Dermis blood vessel endothelial cell (primary cell): ENCODE results near the gene PCDHAC1. TPM values are rescaled to one million over a fixed set of nuclear protein-coding genes. Genes with fewer than 3 reads are reported as not detected.

Experiments
- DNase-seq: peaks from one replicate; pipeline ENCODE4 v3.0.0; 2010
- total RNA-seq: library from RNA; depleted of rRNA; stranded (reverse); fragments of >200 nt; gene quantifications from 2 replicates; pipeline ENCODE4 v1.2.3, GENCODE V29; 2014

The PCDHAC1 gene
- total RNA-seq, 1 donor from 2014 or later: 0.17 TPM

- DNase-seq: no peak
These were observed 43.8 kb downstream of the PCDHAC1 start for GRCh38 chr5:140969880-140970279.

DNA sequence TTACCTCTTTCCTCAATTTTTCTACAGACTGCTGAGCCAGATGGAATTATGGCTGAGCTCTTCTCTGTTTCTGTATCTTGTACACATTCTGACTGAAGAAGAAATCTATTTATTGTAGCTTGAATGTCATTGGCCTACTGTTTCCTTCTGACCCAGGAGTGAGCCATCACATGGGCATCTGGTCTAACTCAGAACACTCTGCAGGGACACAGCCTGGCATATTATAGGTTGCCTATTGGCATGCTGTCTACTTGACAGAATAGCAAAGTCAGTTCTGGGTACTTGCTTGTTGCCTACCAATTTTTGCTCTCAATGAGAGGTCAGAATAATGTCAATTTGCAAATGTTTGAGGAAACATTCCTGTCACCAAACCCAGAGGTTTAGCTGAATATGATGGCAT is 47.5 kb downstream of the PCDHAC1 start:
- no peak for DNase-seq

- no peak for DNase-seq
These were observed 50.9 kb downstream of the PCDHAC1 start for GRCh38 chr5:140977003-140977402.

GRCh38 chr5:140978260-140978659 is 52.2 kb downstream of the PCDHAC1 start:
- DNase-seq: no peak

DNA sequence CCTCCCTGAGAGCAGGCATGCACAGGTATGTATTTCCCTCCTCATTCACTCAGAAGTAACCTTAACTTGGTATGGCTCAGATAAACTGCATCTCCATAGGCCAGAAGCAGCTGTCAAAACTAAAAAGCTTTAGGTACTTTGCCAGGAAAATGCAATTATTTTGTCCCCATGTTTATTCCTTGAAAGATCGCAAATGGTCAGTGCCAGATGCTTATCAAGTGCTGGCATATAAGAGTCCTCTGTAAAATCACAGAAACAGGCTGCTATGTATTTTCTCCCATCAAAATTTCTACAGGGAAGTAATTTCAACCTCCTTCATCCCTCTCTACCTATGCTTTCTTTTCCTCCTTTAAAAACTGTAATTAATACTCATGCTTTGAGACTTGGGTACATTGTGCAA is 52.9 kb downstream of the PCDHAC1 start:
- DNase-seq: no peak

Other genes with a start within 250 kb of the PCDHAC1 start
- 53.1 and 73.4 TPM in 2 replicates for gene HARS1, start 234.9 kb upstream of the PCDHAC1 start, total RNA-seq
- gene HARS2, start 234.8 kb upstream of the PCDHAC1 start, total RNA-seq: 31.5 and 32.3 TPM in 2 replicates
- 55.5 and 62.3 TPM in 2 replicates for gene ZMAT2, start 225.9 kb upstream of the PCDHAC1 start, total RNA-seq
- gene PCDHA1, start 140.2 kb upstream of the PCDHAC1 start, total RNA-seq: 0.17 TPM in 1 of 2 replicates, not detected in the other
- 0.17 TPM in 1 of 2 replicates, not detected in the other for gene PCDHA2, start 131.4 kb upstream of the PCDHAC1 start, total RNA-seq
- 0.14 and 0.17 TPM in 2 replicates for gene PCDHA3, start 125.2 kb upstream of the PCDHAC1 start, total RNA-seq
- 0.17 and 0.23 TPM in 2 replicates for gene PCDHA4, start 119.2 kb upstream of the PCDHAC1 start, total RNA-seq
- gene PCDHA5, start 104.7 kb upstream of the PCDHAC1 start, total RNA-seq: 0.17 TPM in 1 of 2 replicates, not detected in the other
- gene PCDHA6, start 98.3 kb upstream of the PCDHAC1 start, total RNA-seq: 0.09 and 0.17 TPM in 2 replicates
- gene PCDHA7, start 92.0 kb upstream of the PCDHAC1 start, total RNA-seq: 0.19 and 0.34 TPM in 2 replicates
- gene PCDHA8, start 85.1 kb upstream of the PCDHAC1 start, total RNA-seq: 0.05 TPM in 1 of 2 replicates, not detected in the other
- under 0.01 TPM in 2 replicates for gene PCDHA9, start 77.9 kb upstream of the PCDHAC1 start, total RNA-seq
- gene PCDHA10, start 70.4 kb upstream of the PCDHAC1 start, total RNA-seq: 0.09 and 0.17 TPM in 2 replicates
- 0.17 and 0.28 TPM in 2 replicates for gene PCDHA11, start 57.3 kb upstream of the PCDHAC1 start, total RNA-seq
- gene PCDHA12, start 51.0 kb upstream of the PCDHAC1 start, total RNA-seq: 0.17 TPM in 1 of 2 replicates, not detected in the other
- gene PCDHA13, start 44.2 kb upstream of the PCDHAC1 start, total RNA-seq: under 0.01 TPM in 1 of 2 replicates, not detected in the other
- gene PCDHAC2, start 40.2 kb downstream of the PCDHAC1 start, total RNA-seq: 0.28 and 0.34 TPM in 2 replicates
- gene PCDHB1, start 125.1 kb downstream of the PCDHAC1 start, total RNA-seq: not detected in 2 replicates
- gene PCDHB2, start 168.3 kb downstream of the PCDHAC1 start, total RNA-seq: 0.88 and 1.4 TPM in 2 replicates
- gene PCDHB3, start 174.2 kb downstream of the PCDHAC1 start, total RNA-seq: 0.51 TPM in 2 replicates
- gene PCDHB4, start 195.5 kb downstream of the PCDHAC1 start, total RNA-seq: 0.17 and 0.19 TPM in 2 replicates
- gene PCDHB5, start 208.9 kb downstream of the PCDHAC1 start, total RNA-seq: 1.2 and 1.7 TPM in 2 replicates
- gene PCDHB6, start 223.8 kb downstream of the PCDHAC1 start, total RNA-seq: 0.05 and 0.17 TPM in 2 replicates
- gene PCDHB7, start 246.3 kb downstream of the PCDHAC1 start, total RNA-seq: 0.68 and 0.74 TPM in 2 replicates